IPS DF 19.7 (cell line): ENCODE measurements around the gene KRT14.
"Not testable (repeated sequence)": the region's sequence is repeated elsewhere in the genome, so short reads cannot be mapped to it uniquely, and the experiment has no call there.

Source experiments
- DNase-seq: peaks from one replicate; pipeline ENCODE4 v3.0.0-alpha.2; 2013; ENCODE audit warnings: low read depth, low spot score

KRT14 gene

GRCh38 chr17:41610061-41610517 lies 23.4 kb upstream of the KRT14 start:
- not testable (repeated sequence) for DNase-seq

- not testable (repeated sequence) for DNase-seq
These were observed 20.2 kb upstream of the KRT14 start for GRCh38 chr17:41606930-41607329.

- no peak for DNase-seq
These were observed 15.8 kb upstream of the KRT14 start for GRCh38 chr17:41602524-41602923.

- DNase-seq: no peak
These were observed 13.6 kb upstream of the KRT14 start for GRCh38 chr17:41600318-41600717.

- DNase-seq: no peak
These were observed 13.0 kb upstream of the KRT14 start for GRCh38 chr17:41599680-41600079.

GRCh38 chr17:41595585-41595984 lies 8.9 kb upstream of the KRT14 start:
- no peak for DNase-seq

GRCh38 chr17:41594363-41594915 lies 7.7 kb upstream of the KRT14 start:
- DNase-seq: no peak

GRCh38 chr17:41593306-41593981 lies 6.7 kb upstream of the KRT14 start:
- no peak for DNase-seq

- DNase-seq: no peak
These were observed 6.1 kb upstream of the KRT14 start for GRCh38 chr17:41592601-41593305.

GRCh38 chr17:41589301-41589700 lies 2.6 kb upstream of the KRT14 start:
- no peak for DNase-seq

- DNase-seq: no peak
These were observed 1.6 kb upstream of the KRT14 start for GRCh38 chr17:41588126-41588810.

- no peak for DNase-seq
These were observed 1.2 kb downstream of the KRT14 start for GRCh38 chr17:41585301-41586056.

GRCh38 chr17:41584331-41584927 lies 2.3 kb downstream of the KRT14 start:
- DNase-seq: not testable (repeated sequence)

- DNase-seq: no peak
These were observed 3.3 kb downstream of the KRT14 start for GRCh38 chr17:41583137-41584127.

- not testable (repeated sequence) for DNase-seq
These were observed 4.4 kb downstream of the KRT14 start for GRCh38 chr17:41582061-41582968.

- no peak for DNase-seq
These were observed 5.2 kb downstream of the KRT14 start for GRCh38 chr17:41581366-41582060.

GRCh38 chr17:41580687-41581365 lies 5.9 kb downstream of the KRT14 start:
- DNase-seq: no peak

- DNase-seq: no peak
These were observed 6.5 kb downstream of the KRT14 start for GRCh38 chr17:41580244-41580575.
